Breast epithelium (tissue), 3 donors: Measurements from ENCODE around the gene MDK.

Experiments used
- CTCF ChIP-seq, 3 donors: fragments of 450-650 bp; IDR thresholded peaks; one replicate each; pipeline ENCODE4 v1.5.1; 2016 to 2017; ENCODE audit warnings: antibody characterized with exemption in 3 of 3, mild to moderate bottlenecking in 3 of 3, moderate library complexity in 3 of 3
- POLR2AphosphoS5 ChIP-seq, 3 donors: sonication (generic); formaldehyde crosslinking; IDR thresholded peaks; one replicate each; pipeline ENCODE4 v1.6.1; 2017; ENCODE audit warnings: antibody characterized with exemption in 3 of 3

- no peak for TF ChIP-seq POLR2AphosphoS5 (IDR thresholded peaks at IDR 0.05)
- no peak for TF ChIP-seq CTCF (IDR thresholded peaks at IDR 0.05)
Measured at GRCh38 chr11:46404476-46405017, 23.1 kb downstream of the MDK start.
